IMR-90 (cell line): ENCODE data around the gene C3orf22. TPM values are rescaled to one million over a fixed set of nuclear protein-coding genes. Genes with fewer than 3 reads are reported as not detected.
A peak's percentile ranks its signal among the peaks of the same experiment; 100 is the strongest.

Experiments
- ATAC-seq: fragments of 200-7000 bp; cut with Tn5 transposase; 2 replicates; pipeline ENCODE4 v1.9.1; 2020; ENCODE audit warnings: low read depth, mild to moderate bottlenecking, moderate library complexity
- BruUV-seq: library from RNA; stranded (reverse); fragments of 400-500 nt; replicated peaks from 2 replicates; lab custom pipeline; 2021; lab: Mats Ljungman, UMichigan
- CTCF ChIA-PET: fragments of 300-600 bp; formaldehyde crosslinking; extraction: SDS; loops from one replicate; lab custom pipeline; 2021; ENCODE audit warnings: antibody characterized with exemption; lab: Yijun Ruan, JAX
- POLR2A ChIA-PET: fragments of 300-600 bp; sonication (Branson Sonifier 250); formaldehyde crosslinking; loops from one replicate; lab custom pipeline; 2022; ENCODE audit warnings: antibody characterized with exemption; ENCODE audit not compliant: unreplicated experiment; lab: Charles Lee
- DNase-seq: peaks from one replicate; pipeline ENCODE4 v3.0.0; 2013
- H2AFZ ChIP-seq: replicated peaks from 2 replicates; pipeline ENCODE3; 2013; ENCODE audit warnings: low read length, mild to moderate bottlenecking; ENCODE audit not compliant: poor library complexity
- H2AK5ac ChIP-seq: 2 replicates; pipeline ENCODE4 v1.6.1; 2013; ENCODE audit warnings: low read depth, low read length, inconsistent platforms
- H2AK9ac ChIP-seq: replicated peaks from 2 replicates; pipeline ENCODE3; 2013; ENCODE audit warnings: mild to moderate bottlenecking, low read depth, low read length, moderate library complexity; ENCODE audit not compliant: poor library complexity
- H2BK120ac ChIP-seq: 2 replicates; pipeline ENCODE4 v1.6.1; 2013; ENCODE audit warnings: low read depth, low read length, inconsistent platforms
- H2BK15ac ChIP-seq: 3 replicates; pipeline ENCODE4 v1.6.1; 2013; ENCODE audit warnings: low read depth, low read length, inconsistent platforms
- H2BK20ac ChIP-seq: 2 replicates; pipeline ENCODE4 v1.6.1; 2013; ENCODE audit warnings: low read depth, mild to moderate bottlenecking, inconsistent platforms, low read length, moderate library complexity
- H2BK5ac ChIP-seq: 2 replicates; pipeline ENCODE4 v1.6.1; 2013; ENCODE audit warnings: mild to moderate bottlenecking, low read depth, low read length, inconsistent platforms; ENCODE audit not compliant: poor library complexity, severe bottlenecking
- H3K14ac ChIP-seq: replicated peaks from 2 replicates; pipeline ENCODE4 v1.6.1; 2013; ENCODE audit warnings: low read depth, low read length, inconsistent platforms
- H3K18ac ChIP-seq: 2 replicates; pipeline ENCODE4 v1.6.1; 2013; ENCODE audit warnings: low read depth, low read length, control low read depth
- H3K23ac ChIP-seq: 2 replicates; pipeline ENCODE4 v1.6.1; 2013; ENCODE audit warnings: low read depth, low read length, inconsistent platforms
- H3K27ac ChIP-seq: 2 replicates; pipeline ENCODE4 v1.5.1; 2013; ENCODE audit warnings: mild to moderate bottlenecking, control low read depth, low read length; ENCODE audit not compliant: insufficient read depth
- H3K27me3 ChIP-seq: 2 replicates; pipeline ENCODE4 v1.6.1; 2013; ENCODE audit warnings: low read length; ENCODE audit not compliant: control insufficient read depth, insufficient read depth
- H3K36me3 ChIP-seq: 2 replicates; pipeline ENCODE4 v1.6.1; 2013; ENCODE audit warnings: low read length, mixed read lengths; ENCODE audit not compliant: control insufficient read depth, insufficient read depth
- H3K4ac ChIP-seq: 2 replicates; pipeline ENCODE4 v1.6.1; 2013; ENCODE audit warnings: low read depth, low read length, inconsistent platforms
- H3K4me1 ChIP-seq: 2 replicates; pipeline ENCODE4 v1.6.1; 2013; ENCODE audit warnings: low read length, mixed read lengths; ENCODE audit not compliant: control insufficient read depth, insufficient read depth
- H3K4me2 ChIP-seq: 2 replicates; pipeline ENCODE4 v1.6.1; 2013; ENCODE audit warnings: low read depth, mild to moderate bottlenecking, control low read depth, low read length, moderate library complexity
- H3K4me3 ChIP-seq: 2 replicates; pipeline ENCODE4 v1.5.1; 2013; ENCODE audit warnings: low read depth, mild to moderate bottlenecking, control low read depth, low read length, moderate library complexity; ENCODE audit not compliant: insufficient read depth
- H3K56ac ChIP-seq: 2 replicates; pipeline ENCODE4 v1.6.1; 2013; ENCODE audit warnings: low read length, inconsistent platforms; ENCODE audit not compliant: insufficient read depth; ENCODE audit errors: extremely low read depth
- H3K79me1 ChIP-seq, 2 experiments: 2 replicates each; pipeline ENCODE4 v1.6.1; 2013; ENCODE audit warnings: low read length in 2 of 2, inconsistent platforms in 1 of 2, low read depth in 1 of 2
- H3K9ac ChIP-seq: 2 replicates; pipeline ENCODE4 v1.6.1; 2013; ENCODE audit warnings: low read depth, low read length, control low read depth
- H3K9me1 ChIP-seq: 2 replicates; pipeline ENCODE4 v1.6.1; 2013; ENCODE audit warnings: low read length, inconsistent platforms; ENCODE audit not compliant: insufficient read depth
- H3K9me3 ChIP-seq: 2 replicates; pipeline ENCODE4 v1.6.1; 2013; ENCODE audit warnings: low read length; ENCODE audit not compliant: control insufficient read depth, insufficient read depth
- H4K20me1 ChIP-seq: 2 replicates; pipeline ENCODE4 v1.6.1; 2013; ENCODE audit warnings: low read length, inconsistent platforms; ENCODE audit not compliant: insufficient read depth
- H4K5ac ChIP-seq: 2 replicates; pipeline ENCODE4 v1.6.1; 2013; ENCODE audit warnings: mild to moderate bottlenecking, low read depth, low read length, control low read depth
- H4K8ac ChIP-seq, 2 experiments: 2 replicates each; pipeline ENCODE4 v1.6.1; 2013; ENCODE audit warnings: low read depth in 2 of 2, low read length in 2 of 2, control low read depth in 1 of 2, inconsistent platforms in 1 of 2
- H4K91ac ChIP-seq: 2 replicates; pipeline ENCODE4 v1.6.1; 2013; ENCODE audit warnings: low read depth, low read length, inconsistent platforms; ENCODE audit not compliant: insufficient read depth
- RCOR1 ChIP-seq: IDR thresholded peaks from 2 replicates; pipeline ENCODE4 v1.6.1; 2012; ENCODE audit warnings: mild to moderate bottlenecking, low read length, improper control_type of control experiment; ENCODE audit not compliant: insufficient replicate concordance
- WGBS, 2 experiments: methylation state at CpG; one replicate each; pipeline versions ENCODE4 v1.1.5 to v1.1.7; 2013; ENCODE audit warnings: missing lambda C conversion rate in 2 of 2; ENCODE audit not compliant: insufficient read length in 1 of 2; ENCODE audit errors: extremely low coverage in 2 of 2; 5-methylcytosine and 5-hydroxymethylcytosine counted together
- dilution Hi-C: fragments of 300-500 bp; cut with HindIII; formaldehyde crosslinking; loops from one replicate; pipeline ENCODE4 v1.14.3; 2018; ENCODE audit warnings: low sequenced_read_pairs; ENCODE audit not compliant: unreplicated experiment
- in situ Hi-C: fragments of 300-500 bp; cut with MboI; formaldehyde crosslinking; loops from 3 replicates; pipeline ENCODE4 v1.14.3; 2019; ENCODE audit warnings: low sequenced_read_pairs, inconsistent platforms, mixed read lengths
- intact Hi-C: fragments of 100-400 bp; cut with micrococcal nuclease; formaldehyde crosslinking; loops from 2 replicates; pipeline ENCODE4 v1.10.0; 2022
- polyA plus RNA-seq, 3 experiments: library from polyadenylated mRNA; depleted of rRNA; stranded (reverse); fragments of >200 nt; gene quantifications; 2 replicates each; pipeline ENCODE4 v1.2.3, GENCODE V29; 2012; ENCODE audit warnings: low replicate concordance in 1 of 3
- total RNA-seq: library from RNA; depleted of rRNA; stranded (reverse); fragments of >200 nt; gene quantifications from 2 replicates; pipeline ENCODE4 v1.2.3, GENCODE V29; 2012

The C3orf22 gene
- total and polyA plus RNA-seq, 2 of the 4 experiments (the other 2 are of a cell fraction): not detected

DNA sequence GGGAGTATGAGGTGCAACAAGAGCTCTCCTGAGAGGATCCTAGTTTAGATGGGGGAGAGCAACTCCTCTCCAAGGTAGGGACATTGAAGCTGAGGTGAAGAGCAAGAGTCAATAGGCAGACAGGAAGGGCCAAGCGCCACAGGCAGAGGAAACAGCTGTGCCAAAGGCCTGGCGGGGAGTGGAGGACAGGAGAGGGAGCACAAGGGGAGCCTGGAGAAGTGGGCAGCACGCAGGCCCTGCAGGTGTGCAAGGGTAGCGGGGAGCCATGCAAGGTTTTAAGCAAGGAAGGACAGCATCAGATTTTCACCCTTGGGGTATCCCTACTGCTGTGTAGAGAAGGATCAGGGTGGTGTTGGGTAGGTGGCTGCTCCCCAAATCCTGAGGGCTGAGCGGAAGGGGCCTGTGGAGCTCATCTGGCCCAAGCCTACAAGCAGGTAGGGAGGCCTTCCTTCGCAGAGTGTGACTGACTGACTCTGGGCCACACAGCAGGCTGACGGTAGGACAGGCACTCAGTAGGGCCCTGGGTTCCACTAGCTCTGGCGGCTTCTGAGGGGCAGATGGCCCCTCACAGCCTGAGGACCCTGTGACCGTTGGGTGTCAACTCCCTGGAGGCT lies 21.5 kb downstream of the C3orf22 start:
- H3K56ac ChIP-seq: no peak overlapping the region
- CTCF ChIA-PET: no interaction called here
- intact Hi-C loops (no loop called here), dilution Hi-C loops (no loop called here), in situ Hi-C loops (no loop called here)
- no peak overlapping the region for H2BK5ac ChIP-seq
- no peak overlapping the region for H2BK120ac ChIP-seq
- H2BK20ac ChIP-seq: no peak overlapping the region
- H3K14ac ChIP-seq: no peak overlapping the region
- H3K9me3 ChIP-seq: no peaks in the 10 kb centered on the region; the same call in 1 of the 2 replicates
- no peaks in the 10 kb centered on the region for H3K36me3 ChIP-seq
- no peak overlapping the region for H3K9ac ChIP-seq
- no peak overlapping the region for H3K4ac ChIP-seq
- ATAC-seq (no peak), DNase-seq (no peak)
- no peak overlapping the region for H4K91ac ChIP-seq
- peak overlapping the region; percentile 17 for H2AFZ ChIP-seq
- H3K9me1 ChIP-seq: peaks cover 12% of the 10 kb centered on the region
- WGBS, 2 experiments: 41% methylated on average over 3 of the region's 9 CpGs; no CpG with 5 or more reads in 1 of the 2 experiments
- H3K23ac ChIP-seq: no peak overlapping the region
- H3K4me1 ChIP-seq: peaks cover 6% of the 10 kb centered on the region
- H3K18ac ChIP-seq: no peak overlapping the region
- H2AK9ac ChIP-seq: no peak overlapping the region
- no peak overlapping the region for H3K27ac ChIP-seq
- H2BK15ac ChIP-seq: no peak overlapping the region
- no peak overlapping the region for H4K8ac ChIP-seq
- H3K4me2 ChIP-seq: no peak overlapping the region
- POLR2A ChIA-PET: no interaction called here
- no peak overlapping the region for H4K5ac ChIP-seq
- H3K79me1 ChIP-seq: no peaks in the 10 kb centered on the region
- H4K20me1 ChIP-seq: no peaks in the 10 kb centered on the region
- H3K4me3 ChIP-seq: no peak overlapping the region
- no peak for TF ChIP-seq RCOR1
- BruUV-seq: no TSS peak
- H2AK5ac ChIP-seq: no peak overlapping the region
- peaks cover 45% of the 10 kb centered on the region for H3K27me3 ChIP-seq
